OCI-LY3 (cell line): ENCODE measurements around the gene ABCA10.

Source experiments
- H2AFZ ChIP-seq: fragments of 200-600, 300-600 bp; shearing (Covaris generic); 2 replicates; pipeline ENCODE4 v1.6.0; 2014; ENCODE audit warnings: antibody characterized with exemption, low read depth, low read length
- H3K27ac ChIP-seq: fragments of 200-600, 300-600 bp; sonication (generic); 2 replicates; pipeline ENCODE4 v1.5.1; 2014; ENCODE audit warnings: mild to moderate bottlenecking, low read length, moderate library complexity, mixed read lengths
- H3K27me3 ChIP-seq: fragments of 200-600, 300-600 bp; sonication (generic); 2 replicates; pipeline ENCODE4 v1.6.1; 2014; ENCODE audit warnings: low read depth, low read length, mixed read lengths
- H3K36me3 ChIP-seq: fragments of 200-600, 300-600 bp; sonication (generic); replicated peaks from 2 replicates; pipeline ENCODE3; 2014; ENCODE audit warnings: low read depth, low read length, mixed read lengths
- H3K4me1 ChIP-seq: fragments of 300-600, 200-600 bp; sonication (generic); 2 replicates; pipeline ENCODE4 v1.6.1; 2014; ENCODE audit warnings: low read length, mixed read lengths
- H3K4me2 ChIP-seq: fragments of 200-600, 300-600 bp; sonication (generic); 2 replicates; pipeline ENCODE4 v1.6.1; 2014; ENCODE audit warnings: low read length, mixed read lengths
- H3K4me3 ChIP-seq: fragments of 300-600, 200-600 bp; sonication (generic); 2 replicates; pipeline ENCODE4 v1.5.1; 2014; ENCODE audit warnings: antibody characterized with exemption, mild to moderate bottlenecking, low read length, moderate library complexity
- H3K79me2 ChIP-seq: fragments of 300-600, 200-600 bp; shearing (Covaris generic); 2 replicates; pipeline ENCODE4 v1.6.1; 2014; ENCODE audit warnings: mild to moderate bottlenecking, low read length, mixed read lengths
- H3K9ac ChIP-seq: fragments of 300-600, 200-600 bp; shearing (Covaris generic); 2 replicates; pipeline ENCODE4 v1.6.0; 2014; ENCODE audit warnings: mild to moderate bottlenecking, low read length, moderate library complexity
- H3K9me3 ChIP-seq: fragments of 200-600, 300-600 bp; shearing (Covaris generic); 2 replicates; pipeline ENCODE4 v1.6.1; 2014; ENCODE audit warnings: low read length, mixed read lengths; ENCODE audit not compliant: insufficient read depth
- H4K20me1 ChIP-seq: fragments of 200-600, 300-600 bp; sonication (generic); 2 replicates; pipeline ENCODE4 v1.6.1; 2016; ENCODE audit warnings: low read length, mixed read lengths; ENCODE audit not compliant: insufficient read depth
- EZH2phosphoT487 ChIP-seq: fragments of 200-600 bp; shearing (Covaris generic); IDR thresholded peaks from 2 replicates; pipeline ENCODE4 v1.6.1; 2018; ENCODE audit warnings: antibody characterized with exemption, mixed run types, low read depth
- TF ChIP-seq, protein P1 (sequence below): fragments of 200-600, 300-600 bp; sonication (generic); IDR thresholded peaks from 2 replicates; pipeline ENCODE4 v1.5.1; 2014; ENCODE audit warnings: antibody characterized with exemption, low read length, low read depth

Gene ABCA10

GRCh38 chr17:69188064-69188463, 40.6 kb downstream of the ABCA10 start:
- TF ChIP-seq EZH2phosphoT487 = no peak
- TF ChIP-seq, protein P1, sequence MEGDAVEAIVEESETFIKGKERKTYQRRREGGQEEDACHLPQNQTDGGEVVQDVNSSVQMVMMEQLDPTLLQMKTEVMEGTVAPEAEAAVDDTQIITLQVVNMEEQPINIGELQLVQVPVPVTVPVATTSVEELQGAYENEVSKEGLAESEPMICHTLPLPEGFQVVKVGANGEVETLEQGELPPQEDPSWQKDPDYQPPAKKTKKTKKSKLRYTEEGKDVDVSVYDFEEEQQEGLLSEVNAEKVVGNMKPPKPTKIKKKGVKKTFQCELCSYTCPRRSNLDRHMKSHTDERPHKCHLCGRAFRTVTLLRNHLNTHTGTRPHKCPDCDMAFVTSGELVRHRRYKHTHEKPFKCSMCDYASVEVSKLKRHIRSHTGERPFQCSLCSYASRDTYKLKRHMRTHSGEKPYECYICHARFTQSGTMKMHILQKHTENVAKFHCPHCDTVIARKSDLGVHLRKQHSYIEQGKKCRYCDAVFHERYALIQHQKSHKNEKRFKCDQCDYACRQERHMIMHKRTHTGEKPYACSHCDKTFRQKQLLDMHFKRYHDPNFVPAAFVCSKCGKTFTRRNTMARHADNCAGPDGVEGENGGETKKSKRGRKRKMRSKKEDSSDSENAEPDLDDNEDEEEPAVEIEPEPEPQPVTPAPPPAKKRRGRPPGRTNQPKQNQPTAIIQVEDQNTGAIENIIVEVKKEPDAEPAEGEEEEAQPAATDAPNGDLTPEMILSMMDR = no peak
- H3K36me3 ChIP-seq = no peaks in the 10 kb centered on the region
- no peaks in the 10 kb centered on the region for H4K20me1 ChIP-seq
- no peak overlapping the region for H3K4me2 ChIP-seq
- no peaks in the 10 kb centered on the region for H3K4me1 ChIP-seq
- no peak overlapping the region for H2AFZ ChIP-seq
- H3K27ac ChIP-seq = no peak overlapping the region
- H3K9me3 ChIP-seq = no peaks in the 10 kb centered on the region
- no peak overlapping the region for H3K4me3 ChIP-seq
- no peaks in the 10 kb centered on the region for H3K27me3 ChIP-seq
- no peak overlapping the region for H3K9ac ChIP-seq
- H3K79me2 ChIP-seq = no peaks in the 10 kb centered on the region

DNA sequence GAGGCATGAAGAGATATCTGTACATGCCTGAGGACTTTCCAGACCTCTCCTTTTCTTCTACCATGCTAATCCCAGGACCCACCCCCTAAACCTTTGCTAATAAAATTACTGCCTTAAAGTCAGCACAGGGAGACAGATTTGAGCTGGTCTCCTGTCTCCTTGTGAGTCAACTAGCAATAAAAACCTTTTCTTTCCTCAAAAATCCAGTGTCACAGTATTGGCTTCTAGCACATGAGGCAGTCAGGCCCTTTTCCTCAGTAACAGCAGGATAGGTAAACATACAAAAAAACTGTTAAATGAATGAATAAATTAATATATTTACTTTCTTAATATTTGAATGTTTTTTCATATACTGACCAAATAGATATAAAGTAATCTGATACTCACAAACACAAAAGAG, 41.3 kb downstream of the ABCA10 start:
- H4K20me1 ChIP-seq = no peaks in the 10 kb centered on the region
- no peaks in the 10 kb centered on the region for H3K79me2 ChIP-seq
- no peak overlapping the region for H2AFZ ChIP-seq
- H3K4me2 ChIP-seq = no peak overlapping the region
- H3K36me3 ChIP-seq = no peaks in the 10 kb centered on the region
- H3K4me3 ChIP-seq = no peak overlapping the region
- TF ChIP-seq, protein P1 = no peak
- TF ChIP-seq EZH2phosphoT487 = no peak
- no peak overlapping the region for H3K9ac ChIP-seq
- no peaks in the 10 kb centered on the region for H3K4me1 ChIP-seq
- H3K27ac ChIP-seq = no peak overlapping the region
- no peaks in the 10 kb centered on the region for H3K27me3 ChIP-seq
- H3K9me3 ChIP-seq = no peaks in the 10 kb centered on the region

DNA sequence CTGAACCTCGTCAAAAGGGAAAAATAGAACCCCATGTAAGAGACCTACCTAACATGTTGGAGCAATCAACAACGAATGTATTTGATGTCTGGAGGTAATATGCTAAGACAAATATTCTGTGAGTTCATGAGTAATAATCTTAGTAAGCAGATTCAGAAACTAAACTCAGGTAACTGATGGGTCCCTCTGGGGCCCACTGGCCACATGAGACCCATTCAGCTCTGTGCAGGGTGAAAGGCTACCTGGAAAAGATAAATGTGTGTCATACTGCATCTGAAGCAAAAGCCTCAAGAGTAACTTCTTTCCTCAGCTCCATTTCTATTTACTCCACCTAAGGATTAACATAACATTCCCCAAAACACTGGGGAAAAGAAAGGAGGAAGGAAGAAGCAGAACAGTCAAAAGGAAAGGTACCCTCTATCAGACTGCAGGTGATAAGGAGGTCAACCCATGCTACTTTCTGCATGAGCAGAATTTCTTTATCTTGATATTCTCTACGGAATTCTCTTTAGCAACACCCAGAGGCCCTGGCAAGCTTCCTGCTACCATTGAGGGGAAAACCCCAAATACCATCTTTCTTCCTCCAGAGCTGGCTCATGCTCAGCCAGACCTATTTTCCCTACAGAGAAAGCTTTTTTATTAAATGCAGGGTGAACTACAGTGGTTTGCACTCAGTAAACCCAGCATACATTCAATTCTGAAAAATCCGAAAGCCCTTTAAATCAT, 49.2 kb downstream of the ABCA10 start:
- Histone ChIP-seq H3K4me2 (no peak overlapping the region), H2AFZ (no peak overlapping the region), H3K4me3 (no peak overlapping the region), H3K79me2 (no peaks in the 10 kb centered on the region), H4K20me1 (no peaks in the 10 kb centered on the region), H3K4me1 (peaks cover 18% of the 10 kb centered on the region), H3K36me3 (no peaks in the 10 kb centered on the region), H3K27ac (no peak overlapping the region), H3K27me3 (no peaks in the 10 kb centered on the region), H3K9me3 (no peaks in the 10 kb centered on the region), H3K9ac (no peak overlapping the region)
- TF ChIP-seq, protein P1 = no peak
- TF ChIP-seq EZH2phosphoT487 = no peak

- Histone ChIP-seq H4K20me1 (no peaks in the 10 kb centered on the region), H3K79me2 (no peaks in the 10 kb centered on the region), H3K9ac (no peak overlapping the region), H3K9me3 (no peaks in the 10 kb centered on the region), H3K36me3 (no peaks in the 10 kb centered on the region), H3K4me2 (no peak overlapping the region), H2AFZ (no peak overlapping the region), H3K27me3 (no peaks in the 10 kb centered on the region), H3K4me3 (no peak overlapping the region), H3K4me1 (peaks cover 18% of the 10 kb centered on the region), H3K27ac (no peak overlapping the region)
- TF ChIP-seq, protein P1 = no peak
- no peak for TF ChIP-seq EZH2phosphoT487
These were observed 52.2 kb downstream of the ABCA10 start for GRCh38 chr17:69176457-69176795.
